Right hindlimb (tissue), 1 donor: ENCODE results near the gene HSPA1L.
A peak's percentile ranks its signal among the peaks of the same experiment; 100 is the strongest.
"Not testable (repeated sequence)": the region's sequence is repeated elsewhere in the genome, so short reads cannot be mapped to it uniquely, and the experiment has no call there.

ENCODE experiments used
- DNase-seq: peaks from one replicate; pipeline ENCODE4 v3.0.0-alpha.2; 2018

The HSPA1L gene

DNA sequence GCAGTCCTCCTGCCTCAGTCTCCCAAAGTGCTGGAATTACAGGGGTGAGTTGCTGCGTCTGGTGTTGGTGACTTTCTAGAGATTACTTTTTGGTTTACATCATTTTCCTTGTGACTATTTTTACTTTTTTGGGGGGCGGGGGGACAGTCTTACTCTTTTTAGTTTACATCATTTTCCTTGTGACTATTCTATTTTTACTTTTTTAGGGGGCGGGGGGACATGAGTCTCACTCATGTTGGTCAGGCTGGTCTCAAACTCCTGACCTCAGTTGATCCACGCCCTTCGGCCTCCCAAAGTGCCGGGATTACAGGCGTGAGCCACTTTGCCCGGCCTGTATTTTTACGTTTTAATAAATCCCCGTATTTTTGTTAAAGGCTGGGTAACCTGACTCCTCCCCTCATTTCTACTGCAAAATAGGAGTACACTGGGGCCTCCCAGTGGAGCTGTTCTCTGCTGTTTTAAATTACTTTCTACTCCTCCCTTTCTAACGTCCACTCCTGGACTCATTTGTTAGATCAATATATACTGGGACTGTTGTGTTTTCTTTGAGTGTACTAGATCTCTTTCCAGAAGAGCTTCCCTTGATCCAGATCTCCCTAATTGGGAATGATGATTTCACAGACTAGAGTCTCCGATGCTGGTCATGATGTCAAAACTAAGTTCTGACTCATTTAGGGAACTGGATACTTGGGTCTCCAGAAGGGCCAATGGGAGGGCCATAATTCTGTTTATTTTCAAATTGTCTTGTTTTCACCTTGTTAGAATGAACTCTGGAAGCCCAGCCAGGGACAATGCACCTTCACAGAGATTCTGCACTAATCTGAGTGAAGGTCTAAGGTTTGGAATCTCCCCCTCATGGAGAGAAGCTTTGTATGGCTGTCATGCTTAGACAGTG, 21.6 kb upstream of the HSPA1L start:
- no peak for DNase-seq

- no peak for DNase-seq
Measured at GRCh38 chr6:31836047-31836473, 21.0 kb upstream of the HSPA1L start.

DNA sequence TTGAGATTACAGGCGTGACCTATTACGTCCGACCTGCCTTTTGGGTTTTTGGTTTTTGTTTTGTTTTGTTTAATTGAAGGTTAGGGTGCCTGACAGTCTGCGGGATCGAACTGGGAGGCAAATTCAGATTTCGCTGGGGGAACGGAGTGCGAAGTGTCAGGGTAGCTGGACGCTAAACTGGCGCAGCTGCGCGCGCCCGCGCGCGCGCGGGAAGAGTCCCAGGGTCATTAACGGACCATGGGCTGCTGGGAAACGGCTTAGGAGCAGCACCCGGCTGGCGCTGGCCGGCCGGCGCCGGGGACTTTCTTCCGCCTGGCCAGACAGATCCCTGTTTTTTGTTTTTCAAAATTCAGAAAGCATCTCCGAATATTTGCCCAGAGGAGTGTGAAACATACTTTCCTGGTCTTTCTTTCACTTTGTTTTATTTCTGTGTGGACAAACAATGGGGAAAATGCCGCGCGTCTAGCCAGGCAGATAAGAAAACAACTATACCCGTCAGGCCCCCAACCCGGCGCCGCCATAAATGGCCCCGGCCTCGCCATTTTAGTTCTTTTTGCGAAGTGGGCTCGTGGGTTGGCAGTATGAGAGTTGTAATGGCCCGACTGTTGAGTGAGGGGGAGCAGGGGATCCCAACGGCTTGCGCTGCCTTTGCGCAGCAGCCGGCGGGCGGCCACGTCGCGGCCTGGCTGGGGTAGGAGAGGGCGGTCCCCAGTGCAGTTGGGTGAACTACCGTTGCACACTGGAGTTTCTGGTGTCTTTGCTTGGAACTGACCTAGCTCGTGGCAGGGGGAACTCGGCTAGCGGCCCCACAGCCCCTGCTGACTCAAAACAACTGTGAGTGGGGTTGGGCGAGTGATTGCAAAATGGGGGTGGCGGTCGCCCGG, 19.5 kb upstream of the HSPA1L start:
- peak; percentile 94 for DNase-seq

DNA sequence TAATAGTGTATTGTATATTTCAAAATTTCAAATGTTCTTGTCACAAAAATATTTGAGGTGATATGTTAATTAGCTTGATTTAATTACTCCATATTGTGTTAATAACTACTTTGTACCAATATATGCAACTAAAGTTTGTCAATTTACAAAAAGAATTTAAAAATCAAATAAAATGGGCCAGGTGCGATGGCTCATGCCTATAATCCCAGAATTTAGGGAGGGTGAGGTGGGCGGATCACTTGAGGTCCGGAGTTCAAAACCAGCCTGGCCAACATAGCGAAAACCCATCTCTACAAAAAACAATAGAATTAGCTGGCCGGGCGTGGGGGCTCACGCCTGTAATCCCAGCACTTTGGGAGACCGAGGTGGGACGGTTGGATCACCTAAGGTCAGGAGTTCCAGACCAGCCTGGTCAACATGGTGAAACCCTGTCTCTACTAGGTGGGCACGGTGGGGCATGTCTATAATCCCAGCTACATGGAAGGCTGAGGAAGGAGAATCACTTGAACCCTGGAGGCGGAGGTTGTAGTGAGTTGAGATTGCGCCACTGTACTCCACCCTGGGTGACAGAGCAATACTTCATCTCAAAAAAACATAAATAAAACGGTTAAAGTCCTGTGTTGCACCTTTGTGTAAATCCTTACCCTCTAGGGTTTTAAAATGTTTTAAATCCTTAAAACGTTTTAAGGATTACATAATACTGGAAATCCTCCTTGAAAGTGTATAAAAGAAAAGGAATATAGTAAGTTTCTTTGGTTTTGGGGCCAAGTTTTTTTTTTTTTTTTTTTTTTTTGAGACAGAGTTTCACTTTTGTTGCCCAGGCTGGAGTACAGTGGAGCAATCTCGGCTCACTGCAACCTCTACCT, 16.5 kb upstream of the HSPA1L start:
- no peak for DNase-seq

DNA sequence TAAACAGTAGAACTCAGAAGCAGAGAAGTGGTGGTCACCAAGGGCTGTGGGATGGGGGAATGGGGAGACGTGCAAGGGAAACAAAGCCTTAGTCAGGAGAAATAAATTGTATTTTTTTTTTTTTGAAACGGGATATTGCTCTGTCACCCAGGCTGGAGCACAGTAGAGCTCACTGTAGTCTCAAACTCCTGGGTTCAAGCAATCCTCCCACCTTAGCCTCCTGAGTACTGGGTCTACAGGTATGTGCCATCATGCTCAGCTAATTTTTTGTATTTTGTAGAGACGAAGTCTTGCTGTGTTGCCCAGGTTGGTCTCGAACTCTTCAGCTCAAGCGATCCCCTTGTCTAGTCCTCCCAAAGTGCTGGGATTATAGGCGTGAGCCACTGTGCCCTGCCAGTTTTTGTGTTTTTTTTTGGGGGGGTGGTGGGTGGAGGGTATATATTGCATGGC, 15.8 kb upstream of the HSPA1L start:
- no peak for DNase-seq

- DNase-seq = no peak
Measured at GRCh38 chr6:31829633-31830283, 14.7 kb upstream of the HSPA1L start.

- peak; percentile 99 for DNase-seq
Measured at GRCh38 chr6:31827286-31828079, 12.4 kb upstream of the HSPA1L start, which contains the start of gene HSPA1B. Gene HSPA1B, plus strand, starts transcription at chr6:31827738. Its CDS starts 213 bp downstream, at chr6:31827951.

GRCh38 chr6:31826793-31827285, 11.8 kb upstream of the HSPA1L start:
- DNase-seq = peak; percentile 94

DNA sequence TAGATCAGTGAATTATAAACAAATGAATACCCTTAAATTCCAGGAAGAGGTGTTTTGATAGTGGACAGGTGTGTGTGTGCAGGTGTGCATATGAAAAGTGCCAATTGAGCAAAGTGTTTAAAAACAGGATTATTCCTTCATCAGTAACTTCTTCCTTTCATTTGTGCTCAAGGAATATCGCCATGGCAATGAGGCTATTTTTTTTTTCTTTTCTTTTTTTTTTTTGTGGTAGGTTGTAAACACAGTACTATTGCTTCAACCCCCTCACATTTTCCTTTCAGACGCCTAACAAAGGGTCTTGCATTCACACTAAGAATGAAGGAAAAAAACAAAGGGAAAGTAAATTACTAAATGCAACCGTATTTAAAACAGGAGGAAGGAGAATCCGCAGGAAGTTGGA, 10.5 kb upstream of the HSPA1L start:
- DNase-seq = no peak

GRCh38 chr6:31823592-31824196, 8.6 kb upstream of the HSPA1L start:
- not testable (repeated sequence) for DNase-seq

DNA sequence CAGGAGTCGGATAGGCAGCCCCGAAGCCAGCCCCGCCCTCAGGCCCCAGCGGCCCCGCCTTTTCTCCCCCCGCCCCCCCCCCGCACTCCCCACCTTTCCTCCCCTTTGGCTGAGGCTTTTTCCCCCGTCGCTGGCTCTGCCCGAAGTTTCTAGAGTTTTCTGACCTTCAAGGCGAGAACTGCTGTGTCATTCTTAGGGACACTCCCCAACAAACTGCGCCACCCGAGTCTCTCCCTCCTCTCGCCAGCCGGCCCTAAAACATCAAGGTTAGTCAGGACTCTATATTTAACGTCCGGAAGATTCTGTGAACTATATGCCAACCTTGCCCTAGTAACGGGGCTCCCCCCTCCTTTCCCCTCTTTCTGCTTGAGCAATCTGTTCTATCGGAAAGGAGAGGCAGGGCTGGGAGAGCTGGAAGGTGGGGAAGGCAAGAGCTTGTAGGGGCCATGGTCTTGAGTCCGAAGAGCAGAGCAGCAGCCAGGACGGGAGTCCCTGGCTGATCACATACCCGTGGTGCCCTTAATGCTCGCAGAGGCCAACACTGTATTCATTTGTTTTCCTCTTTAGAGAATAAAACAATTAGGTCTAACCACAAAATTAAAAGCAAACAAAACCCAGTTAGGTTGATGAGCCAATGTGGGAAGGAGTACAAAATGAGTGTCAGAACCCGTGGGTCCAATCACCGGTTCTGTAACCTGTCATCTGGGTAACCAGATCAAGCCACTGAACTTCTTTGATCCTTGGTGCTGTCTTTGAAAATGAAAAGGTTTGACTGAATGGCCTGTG, 7.1 kb upstream of the HSPA1L start:
- peak; percentile 89 for DNase-seq

DNA sequence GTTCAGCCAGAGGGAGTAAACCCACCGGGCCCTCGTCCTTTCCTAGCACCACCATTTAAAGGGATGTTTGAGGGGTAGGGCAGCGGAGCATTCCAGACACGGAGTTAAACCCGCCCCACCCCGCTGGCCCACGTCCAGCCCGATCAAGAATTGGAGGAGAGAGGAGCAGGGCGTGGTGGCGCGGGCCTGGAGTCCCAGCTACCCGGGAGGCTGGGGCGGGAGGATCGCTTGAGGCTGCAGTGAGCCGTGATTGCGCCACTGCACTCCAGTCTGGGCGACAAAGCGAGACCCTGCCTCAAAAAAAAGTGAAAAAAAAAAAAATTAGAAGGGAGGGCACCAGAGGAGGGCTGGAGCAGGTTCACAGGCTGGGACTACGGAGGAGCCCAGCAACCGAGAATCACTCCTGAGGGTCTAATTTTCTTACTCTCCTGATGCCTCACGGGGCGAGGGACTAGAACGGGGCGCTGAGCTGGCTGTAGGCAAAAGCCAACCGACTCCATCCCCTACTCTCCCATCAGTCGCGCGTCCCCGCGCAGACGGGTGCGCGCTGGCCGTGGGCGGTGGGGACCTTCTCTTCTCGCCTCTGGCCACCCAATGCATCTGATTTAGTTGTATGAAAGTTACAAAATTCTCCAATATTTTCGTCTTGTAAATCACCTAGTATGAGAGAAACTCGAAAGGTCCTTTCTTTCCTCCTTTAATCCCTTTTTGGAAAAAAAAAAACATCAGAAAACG, 6.4 kb upstream of the HSPA1L start:
- peak; percentile 80 for DNase-seq

DNA sequence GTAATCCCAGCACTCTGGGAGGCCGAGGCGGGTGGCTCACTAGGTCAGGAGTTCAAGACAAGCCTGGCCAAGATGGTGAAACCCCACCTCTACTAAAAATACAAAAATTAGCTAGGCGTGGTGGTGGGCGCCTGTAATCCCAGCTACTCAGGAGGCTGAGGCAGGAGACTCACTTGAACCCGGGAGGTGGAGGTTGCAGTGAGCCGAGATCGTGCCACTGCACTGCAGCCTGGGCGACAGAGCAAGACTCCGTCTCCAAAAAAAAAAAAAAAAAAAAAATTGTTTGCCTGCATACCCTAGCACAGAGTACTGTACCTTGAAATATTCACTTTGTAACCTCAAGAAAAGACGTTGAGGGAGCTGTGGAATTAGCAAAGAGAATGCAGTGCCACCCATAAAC, 5.3 kb upstream of the HSPA1L start:
- not testable (repeated sequence) for DNase-seq

DNA sequence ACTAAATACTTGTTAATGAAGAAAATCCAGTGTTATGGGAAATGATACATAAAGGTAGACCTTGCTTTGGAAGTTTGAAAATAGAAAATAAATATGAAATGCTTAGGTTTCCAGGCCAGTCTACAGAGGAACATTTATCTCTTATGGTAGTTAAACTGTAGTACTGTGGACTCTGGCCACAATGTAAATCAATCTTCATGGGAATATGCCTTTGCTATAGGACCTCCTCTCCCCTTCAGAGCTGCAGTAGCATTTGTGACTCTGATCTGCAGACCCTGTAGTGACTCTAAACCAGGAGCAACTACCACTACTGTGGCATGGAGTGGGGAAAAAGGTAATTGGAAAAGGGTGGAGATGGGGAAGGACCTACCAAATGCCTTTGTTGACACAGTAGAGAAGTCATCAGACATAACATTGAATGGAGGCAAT, 4.8 kb upstream of the HSPA1L start:
- no peak for DNase-seq

GRCh38 chr6:31817929-31818511, 2.9 kb upstream of the HSPA1L start:
- not testable (repeated sequence) for DNase-seq

DNA sequence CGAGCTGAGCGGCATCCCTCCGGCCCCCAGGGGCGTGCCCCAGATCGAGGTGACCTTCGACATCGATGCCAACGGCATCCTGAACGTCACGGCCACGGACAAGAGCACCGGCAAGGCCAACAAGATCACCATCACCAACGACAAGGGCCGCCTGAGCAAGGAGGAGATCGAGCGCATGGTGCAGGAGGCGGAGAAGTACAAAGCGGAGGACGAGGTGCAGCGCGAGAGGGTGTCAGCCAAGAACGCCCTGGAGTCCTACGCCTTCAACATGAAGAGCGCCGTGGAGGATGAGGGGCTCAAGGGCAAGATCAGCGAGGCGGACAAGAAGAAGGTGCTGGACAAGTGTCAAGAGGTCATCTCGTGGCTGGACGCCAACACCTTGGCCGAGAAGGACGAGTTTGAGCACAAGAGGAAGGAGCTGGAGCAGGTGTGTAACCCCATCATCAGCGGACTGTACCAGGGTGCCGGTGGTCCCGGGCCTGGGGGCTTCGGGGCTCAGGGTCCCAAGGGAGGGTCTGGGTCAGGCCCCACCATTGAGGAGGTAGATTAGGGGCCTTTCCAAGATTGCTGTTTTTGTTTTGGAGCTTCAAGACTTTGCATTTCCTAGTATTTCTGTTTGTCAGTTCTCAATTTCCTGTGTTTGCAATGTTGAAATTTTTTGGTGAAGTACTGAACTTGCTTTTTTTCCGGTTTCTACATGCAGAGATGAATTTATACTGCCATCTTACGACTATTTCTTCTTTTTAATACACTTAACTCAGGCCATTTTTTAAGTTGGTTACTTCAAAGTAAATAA, 2.2 kb upstream of the HSPA1L start:
- DNase-seq = not testable (repeated sequence)

- peak; percentile 98 for DNase-seq
Measured at GRCh38 chr6:31814677-31815024, 432 bp downstream of the HSPA1L start.

GRCh38 chr6:31813465-31813849, 1.6 kb downstream of the HSPA1L start:
- no peak for DNase-seq
